Right lobe of liver (tissue), 4 donors: ENCODE results near the gene PLIN5.

Experiments used
- CTCF ChIP-seq, 4 donors: fragments of 200-600 bp in 3 of 4; fragments of 450-650 bp in 1 of 4; IDR thresholded peaks; one replicate each; pipeline versions ENCODE4 v1.5.1 to v1.8.0; 2016 to 2022; ENCODE audit warnings: antibody characterized with exemption in 4 of 4, mild to moderate bottlenecking in 2 of 4
- POLR2A ChIP-seq: fragments of 450-650 bp; IDR thresholded peaks from one replicate; pipeline ENCODE4 v1.6.1; 2017; ENCODE audit warnings: antibody characterized with exemption, mild to moderate bottlenecking
- donor health status: DM: no; HTN: no; CAD: no.
- donor health status: DM: no; HTN: no; CAD: no.
- donor health status: DM: no; HTN: yes; CAD: no.

- no peak for TF ChIP-seq CTCF (IDR thresholded peaks at IDR 0.05)
- no peak for TF ChIP-seq POLR2A
Measured at GRCh38 chr19:4539169-4539692, 4.2 kb upstream of the PLIN5 start.
